Neural progenitor cell (in vitro differentiated cells): ENCODE data around the gene DISC1.

Experiments used
- EZH2 ChIP-seq: fragments of 200-600 bp; sonication (generic); IDR thresholded peaks from 2 replicates; pipeline ENCODE4 v1.6.1; 2017; ENCODE audit warnings: antibody characterized with exemption, mild to moderate bottlenecking, moderate library complexity
- EZH2phosphoT487 ChIP-seq: fragments of 200-600 bp; sonication (generic); IDR thresholded peaks from 2 replicates; pipeline ENCODE4 v1.6.1; 2017; ENCODE audit warnings: antibody characterized with exemption
- TF ChIP-seq, protein P1 (sequence below): fragments of 200-600 bp; sonication (generic); IDR thresholded peaks from 2 replicates; pipeline ENCODE4 v1.5.1; 2017; ENCODE audit warnings: antibody characterized with exemption, mild to moderate bottlenecking

DNA sequence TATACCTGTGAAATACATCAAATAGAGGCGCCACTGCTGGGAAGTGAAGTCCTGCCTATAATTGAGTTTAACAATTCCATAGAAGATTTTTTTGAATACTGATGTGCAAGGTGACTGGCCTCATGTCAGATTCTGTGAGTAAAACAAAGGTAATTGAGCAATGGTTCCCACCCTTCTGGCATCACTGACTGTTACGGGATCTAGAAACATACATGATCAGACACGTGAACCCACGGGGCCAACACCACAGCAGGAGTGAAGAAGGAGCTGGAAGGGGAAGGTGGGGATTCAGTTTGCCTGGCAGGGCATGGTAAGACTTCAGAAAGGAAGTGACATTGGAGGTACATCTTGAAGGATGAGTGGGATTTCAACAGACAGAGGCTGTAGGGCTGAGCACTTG, 270.2 kb downstream of the DISC1 start:
- TF ChIP-seq, protein P1, sequence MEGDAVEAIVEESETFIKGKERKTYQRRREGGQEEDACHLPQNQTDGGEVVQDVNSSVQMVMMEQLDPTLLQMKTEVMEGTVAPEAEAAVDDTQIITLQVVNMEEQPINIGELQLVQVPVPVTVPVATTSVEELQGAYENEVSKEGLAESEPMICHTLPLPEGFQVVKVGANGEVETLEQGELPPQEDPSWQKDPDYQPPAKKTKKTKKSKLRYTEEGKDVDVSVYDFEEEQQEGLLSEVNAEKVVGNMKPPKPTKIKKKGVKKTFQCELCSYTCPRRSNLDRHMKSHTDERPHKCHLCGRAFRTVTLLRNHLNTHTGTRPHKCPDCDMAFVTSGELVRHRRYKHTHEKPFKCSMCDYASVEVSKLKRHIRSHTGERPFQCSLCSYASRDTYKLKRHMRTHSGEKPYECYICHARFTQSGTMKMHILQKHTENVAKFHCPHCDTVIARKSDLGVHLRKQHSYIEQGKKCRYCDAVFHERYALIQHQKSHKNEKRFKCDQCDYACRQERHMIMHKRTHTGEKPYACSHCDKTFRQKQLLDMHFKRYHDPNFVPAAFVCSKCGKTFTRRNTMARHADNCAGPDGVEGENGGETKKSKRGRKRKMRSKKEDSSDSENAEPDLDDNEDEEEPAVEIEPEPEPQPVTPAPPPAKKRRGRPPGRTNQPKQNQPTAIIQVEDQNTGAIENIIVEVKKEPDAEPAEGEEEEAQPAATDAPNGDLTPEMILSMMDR, result no peak
- TF ChIP-seq EZH2, result no peak
- no peak for TF ChIP-seq EZH2phosphoT487
